ENCODE data around the gene ID2. TPM values are rescaled to one million over a fixed set of nuclear protein-coding genes. Genes with fewer than 3 reads are reported as not detected.

ID2 gene
- total and polyA plus RNA-seq, 2 of the 13 experiments (the other 11 are each of a cell fraction or from before 2014, with no cell fraction given), result 214 to 719 TPM

DNA sequence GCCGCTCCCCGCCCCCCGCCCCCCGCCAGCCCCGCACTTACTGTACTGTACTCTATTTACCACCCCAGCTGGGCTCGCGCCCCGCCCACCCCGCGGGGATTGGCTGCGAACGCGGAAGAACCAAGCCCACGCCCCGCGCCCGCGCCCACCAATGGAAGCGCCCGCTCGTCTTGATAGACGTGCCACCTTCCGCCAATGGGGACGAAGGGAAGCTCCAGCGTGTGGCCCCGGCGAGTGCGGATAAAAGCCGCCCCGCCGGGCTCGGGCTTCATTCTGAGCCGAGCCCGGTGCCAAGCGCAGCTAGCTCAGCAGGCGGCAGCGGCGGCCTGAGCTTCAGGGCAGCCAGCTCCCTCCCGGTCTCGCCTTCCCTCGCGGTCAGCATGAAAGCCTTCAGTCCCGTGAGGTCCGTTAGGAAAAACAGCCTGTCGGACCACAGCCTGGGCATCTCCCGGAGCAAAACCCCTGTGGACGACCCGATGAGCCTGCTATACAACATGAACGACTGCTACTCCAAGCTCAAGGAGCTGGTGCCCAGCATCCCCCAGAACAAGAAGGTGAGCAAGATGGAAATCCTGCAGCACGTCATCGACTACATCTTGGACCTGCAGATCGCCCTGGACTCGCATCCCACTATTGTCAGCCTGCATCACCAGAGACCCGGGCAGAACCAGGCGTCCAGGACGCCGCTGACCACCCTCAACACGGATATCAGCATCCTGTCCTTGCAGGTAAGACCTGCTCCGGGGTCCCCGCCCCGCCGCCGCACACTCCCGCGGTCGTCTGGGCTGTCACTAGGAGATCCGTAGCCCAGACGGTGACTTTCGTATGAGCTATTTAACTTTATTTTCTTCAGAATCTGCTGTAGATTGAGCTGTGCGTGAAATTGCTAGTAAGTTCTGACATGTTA, at the start of gene ID2 (continued):
- TF ChIP-seq, protein P1, sequence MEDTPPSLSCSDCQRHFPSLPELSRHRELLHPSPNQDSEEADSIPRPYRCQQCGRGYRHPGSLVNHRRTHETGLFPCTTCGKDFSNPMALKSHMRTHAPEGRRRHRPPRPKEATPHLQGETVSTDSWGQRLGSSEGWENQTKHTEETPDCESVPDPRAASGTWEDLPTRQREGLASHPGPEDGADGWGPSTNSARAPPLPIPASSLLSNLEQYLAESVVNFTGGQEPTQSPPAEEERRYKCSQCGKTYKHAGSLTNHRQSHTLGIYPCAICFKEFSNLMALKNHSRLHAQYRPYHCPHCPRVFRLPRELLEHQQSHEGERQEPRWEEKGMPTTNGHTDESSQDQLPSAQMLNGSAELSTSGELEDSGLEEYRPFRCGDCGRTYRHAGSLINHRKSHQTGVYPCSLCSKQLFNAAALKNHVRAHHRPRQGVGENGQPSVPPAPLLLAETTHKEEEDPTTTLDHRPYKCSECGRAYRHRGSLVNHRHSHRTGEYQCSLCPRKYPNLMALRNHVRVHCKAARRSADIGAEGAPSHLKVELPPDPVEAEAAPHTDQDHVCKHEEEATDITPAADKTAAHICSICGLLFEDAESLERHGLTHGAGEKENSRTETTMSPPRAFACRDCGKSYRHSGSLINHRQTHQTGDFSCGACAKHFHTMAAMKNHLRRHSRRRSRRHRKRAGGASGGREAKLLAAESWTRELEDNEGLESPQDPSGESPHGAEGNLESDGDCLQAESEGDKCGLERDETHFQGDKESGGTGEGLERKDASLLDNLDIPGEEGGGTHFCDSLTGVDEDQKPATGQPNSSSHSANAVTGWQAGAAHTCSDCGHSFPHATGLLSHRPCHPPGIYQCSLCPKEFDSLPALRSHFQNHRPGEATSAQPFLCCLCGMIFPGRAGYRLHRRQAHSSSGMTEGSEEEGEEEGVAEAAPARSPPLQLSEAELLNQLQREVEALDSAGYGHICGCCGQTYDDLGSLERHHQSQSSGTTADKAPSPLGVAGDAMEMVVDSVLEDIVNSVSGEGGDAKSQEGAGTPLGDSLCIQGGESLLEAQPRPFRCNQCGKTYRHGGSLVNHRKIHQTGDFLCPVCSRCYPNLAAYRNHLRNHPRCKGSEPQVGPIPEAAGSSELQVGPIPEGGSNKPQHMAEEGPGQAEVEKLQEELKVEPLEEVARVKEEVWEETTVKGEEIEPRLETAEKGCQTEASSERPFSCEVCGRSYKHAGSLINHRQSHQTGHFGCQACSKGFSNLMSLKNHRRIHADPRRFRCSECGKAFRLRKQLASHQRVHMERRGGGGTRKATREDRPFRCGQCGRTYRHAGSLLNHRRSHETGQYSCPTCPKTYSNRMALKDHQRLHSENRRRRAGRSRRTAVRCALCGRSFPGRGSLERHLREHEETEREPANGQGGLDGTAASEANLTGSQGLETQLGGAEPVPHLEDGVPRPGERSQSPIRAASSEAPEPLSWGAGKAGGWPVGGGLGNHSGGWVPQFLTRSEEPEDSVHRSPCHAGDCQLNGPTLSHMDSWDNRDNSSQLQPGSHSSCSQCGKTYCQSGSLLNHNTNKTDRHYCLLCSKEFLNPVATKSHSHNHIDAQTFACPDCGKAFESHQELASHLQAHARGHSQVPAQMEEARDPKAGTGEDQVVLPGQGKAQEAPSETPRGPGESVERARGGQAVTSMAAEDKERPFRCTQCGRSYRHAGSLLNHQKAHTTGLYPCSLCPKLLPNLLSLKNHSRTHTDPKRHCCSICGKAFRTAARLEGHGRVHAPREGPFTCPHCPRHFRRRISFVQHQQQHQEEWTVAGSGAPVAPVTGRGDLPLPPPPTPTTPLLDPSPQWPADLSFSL (CRISPR knock-in tag; IDR thresholded peaks at IDR 0.05), result peak; percentile 54; the same call in 1 of the 2 replicates
- peak; percentile 83; the same call in 1 of the 2 replicates for TF ChIP-seq ARNT2 (CRISPR knock-in tag; IDR thresholded peaks at IDR 0.05; ENCODE audit: low read depth)
- TF ChIP-seq HOXA9 (CRISPR knock-in tag; IDR thresholded peaks at IDR 0.05; ENCODE audit: borderline replicate concordance), result no peak; the same call in 1 of the 2 replicates
- no peak for TF ChIP-seq RBAK (CRISPR knock-in tag; IDR thresholded peaks at IDR 0.05)
- TF ChIP-seq, protein P2, sequence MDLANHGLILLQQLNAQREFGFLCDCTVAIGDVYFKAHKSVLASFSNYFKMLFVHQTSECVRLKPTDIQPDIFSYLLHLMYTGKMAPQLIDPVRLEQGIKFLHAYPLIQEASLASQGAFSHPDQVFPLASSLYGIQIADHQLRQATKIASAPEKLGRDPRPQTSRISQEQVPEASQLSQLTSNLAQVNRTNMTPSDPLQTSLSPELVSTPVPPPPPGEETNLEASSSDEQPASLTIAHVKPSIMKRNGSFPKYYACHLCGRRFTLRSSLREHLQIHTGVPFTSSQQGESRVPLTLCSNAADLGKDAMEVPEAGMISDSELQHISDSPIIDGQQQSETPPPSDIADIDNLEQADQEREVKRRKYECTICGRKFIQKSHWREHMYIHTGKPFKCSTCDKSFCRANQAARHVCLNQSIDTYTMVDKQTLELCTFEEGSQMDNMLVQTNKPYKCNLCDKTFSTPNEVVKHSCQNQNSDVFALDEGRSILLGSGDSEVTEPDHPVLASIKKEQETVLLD (CRISPR knock-in tag; IDR thresholded peaks at IDR 0.05; ENCODE audit: low read depth), result peak; percentile 65; the same call in 1 of the 2 replicates
- peak; percentile 96 for TF ChIP-seq MXD4 (CRISPR knock-in tag; IDR thresholded peaks at IDR 0.05)
- TF ChIP-seq, protein P3, sequence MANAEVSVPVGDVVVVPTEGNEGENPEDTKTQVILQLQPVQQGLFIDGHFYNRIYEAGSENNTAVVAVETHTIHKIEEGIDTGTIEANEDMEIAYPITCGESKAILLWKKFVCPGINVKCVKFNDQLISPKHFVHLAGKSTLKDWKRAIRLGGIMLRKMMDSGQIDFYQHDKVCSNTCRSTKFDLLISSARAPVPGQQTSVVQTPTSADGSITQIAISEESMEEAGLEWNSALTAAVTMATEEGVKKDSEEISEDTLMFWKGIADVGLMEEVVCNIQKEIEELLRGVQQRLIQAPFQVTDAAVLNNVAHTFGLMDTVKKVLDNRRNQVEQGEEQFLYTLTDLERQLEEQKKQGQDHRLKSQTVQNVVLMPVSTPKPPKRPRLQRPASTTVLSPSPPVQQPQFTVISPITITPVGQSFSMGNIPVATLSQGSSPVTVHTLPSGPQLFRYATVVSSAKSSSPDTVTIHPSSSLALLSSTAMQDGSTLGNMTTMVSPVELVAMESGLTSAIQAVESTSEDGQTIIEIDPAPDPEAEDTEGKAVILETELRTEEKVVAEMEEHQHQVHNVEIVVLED (CRISPR knock-in tag; IDR thresholded peaks at IDR 0.05; ENCODE audit: borderline replicate concordance), result peak; percentile 68; the same call in 1 of the 2 replicates
- 0 out of 2 replicates have a peak, but pooled peaks have one; percentile 78 for TF ChIP-seq ZFP36L2 (CRISPR knock-in tag; IDR thresholded peaks at IDR 0.05)
- TF ChIP-seq ZNF768 (CRISPR knock-in tag; IDR thresholded peaks at IDR 0.05), result peak; percentile 91
- peak; percentile 81 for TF ChIP-seq ZNF746 (CRISPR knock-in tag; IDR thresholded peaks at IDR 0.05)
- TF ChIP-seq, protein P4, sequence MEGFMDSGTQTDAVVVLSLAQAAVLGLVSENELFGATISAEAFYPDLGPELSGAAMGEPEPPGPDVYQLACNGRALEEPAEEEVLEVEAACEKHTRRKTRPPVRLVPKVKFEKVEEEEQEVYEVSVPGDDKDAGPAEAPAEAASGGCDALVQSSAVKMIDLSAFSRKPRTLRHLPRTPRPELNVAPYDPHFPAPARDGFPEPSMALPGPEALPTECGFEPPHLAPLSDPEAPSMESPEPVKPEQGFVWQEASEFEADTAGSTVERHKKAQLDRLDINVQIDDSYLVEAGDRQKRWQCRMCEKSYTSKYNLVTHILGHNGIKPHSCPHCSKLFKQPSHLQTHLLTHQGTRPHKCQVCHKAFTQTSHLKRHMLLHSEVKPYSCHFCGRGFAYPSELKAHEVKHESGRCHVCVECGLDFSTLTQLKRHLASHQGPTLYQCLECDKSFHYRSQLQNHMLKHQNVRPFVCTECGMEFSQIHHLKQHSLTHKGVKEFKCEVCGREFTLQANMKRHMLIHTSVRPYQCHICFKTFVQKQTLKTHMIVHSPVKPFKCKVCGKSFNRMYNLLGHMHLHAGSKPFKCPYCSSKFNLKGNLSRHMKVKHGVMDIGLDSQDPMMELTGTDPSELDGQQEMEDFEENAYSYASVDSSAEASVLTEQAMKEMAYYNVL (CRISPR knock-in tag; IDR thresholded peaks at IDR 0.05; ENCODE audit: borderline replicate concordance), result peak; percentile 76; the same call in 1 of the 2 replicates
- peak; percentile 82 for TF ChIP-seq FOXJ3 (CRISPR knock-in tag; IDR thresholded peaks at IDR 0.05; ENCODE audit: borderline replicate concordance)
- TF ChIP-seq MTA1 (CRISPR knock-in tag; IDR thresholded peaks at IDR 0.05; ENCODE audit: borderline replicate concordance), result 0 out of 2 replicates have a peak, but pooled peaks have one; percentile 39
- TF ChIP-seq ZNF446 (CRISPR knock-in tag; IDR thresholded peaks at IDR 0.05), result peak; percentile 37; the same call in 1 of the 2 replicates
- no peak for TF ChIP-seq ZNF652 (CRISPR knock-in tag; IDR thresholded peaks at IDR 0.05; ENCODE audit: borderline replicate concordance, low read depth)

All from HepG2 (cell line).